A673 (cell line): ENCODE results near the gene RAB22A. TPM values are rescaled to one million over a fixed set of nuclear protein-coding genes. Genes with fewer than 3 reads are reported as not detected.
A peak's percentile ranks its signal among the peaks of the same experiment; 100 is the strongest.

Source experiments
- BruUV-seq: library from RNA; stranded (reverse); fragments of 400-500 nt; replicated peaks from 2 replicates; lab custom pipeline; 2021; lab: Mats Ljungman, UMichigan
- CTCF ChIA-PET: fragments of 300-600 bp; sonication (Branson Sonifier 250); formaldehyde crosslinking; loops from one replicate; lab custom pipeline; 2022; ENCODE audit warnings: antibody characterized with exemption; lab: Charles Lee
- POLR2A ChIA-PET: fragments of 300-600 bp; sonication (Branson Sonifier 250); formaldehyde crosslinking; loops from one replicate; lab custom pipeline; 2022; ENCODE audit warnings: antibody characterized with exemption; ENCODE audit not compliant: low non-redundant PET; lab: Charles Lee
- DNase-seq: peaks from one replicate; pipeline ENCODE4 v3.0.0-alpha.2; 2015; ENCODE audit warnings: low spot score
- H3K27ac ChIP-seq: fragments of 200-600 bp; sonication (generic); 2 replicates; pipeline ENCODE4 v1.5.1; 2016; ENCODE audit warnings: mixed run types, low read depth, mild to moderate bottlenecking, mixed read lengths, antibody characterized with exemption, low read length; ENCODE audit not compliant: poor library complexity, severe bottlenecking
- H3K27me3 ChIP-seq: fragments of 200-600 bp; sonication (generic); replicated peaks from 2 replicates; pipeline ENCODE4 v1.6.1; 2017; ENCODE audit warnings: mixed run types, low read depth, mild to moderate bottlenecking, mixed read lengths, antibody characterized with exemption, low read length; ENCODE audit not compliant: insufficient read depth, poor library complexity
- H3K36me3 ChIP-seq: fragments of 200-600 bp; sonication (generic); 2 replicates; pipeline ENCODE4 v1.6.1; 2016; ENCODE audit warnings: mixed run types, mild to moderate bottlenecking, mixed read lengths, antibody characterized with exemption, low read length; ENCODE audit not compliant: insufficient read depth, poor library complexity, severe bottlenecking
- H3K4me1 ChIP-seq: fragments of 200-600 bp; sonication (generic); 2 replicates; pipeline ENCODE4 v1.6.1; 2017; ENCODE audit warnings: mixed run types, mild to moderate bottlenecking, mixed read lengths, antibody characterized with exemption, low read length; ENCODE audit not compliant: insufficient read depth, poor library complexity, severe bottlenecking
- H3K4me3 ChIP-seq: fragments of 200-600 bp; sonication (generic); 2 replicates; pipeline ENCODE4 v1.5.1; 2016; ENCODE audit warnings: low read depth, mixed run types, mild to moderate bottlenecking, mixed read lengths, low read length; ENCODE audit not compliant: poor library complexity, severe bottlenecking
- H3K9me3 ChIP-seq: fragments of 200-600 bp; sonication (generic); 2 replicates; pipeline ENCODE4 v1.6.1; 2016; ENCODE audit warnings: mixed run types, low read depth, mild to moderate bottlenecking, mixed read lengths, antibody characterized with exemption, low read length; ENCODE audit not compliant: poor library complexity, severe bottlenecking
- EZH2 ChIP-seq: fragments of 200-600 bp; sonication (generic); IDR thresholded peaks from 2 replicates; pipeline ENCODE4 v1.6.1; 2017; ENCODE audit warnings: borderline replicate concordance, low read depth, mild to moderate bottlenecking, mixed read lengths, antibody characterized with exemption, low read length; ENCODE audit not compliant: poor library complexity, severe bottlenecking
- intact Hi-C: fragments of 100-400 bp; cut with micrococcal nuclease; formaldehyde crosslinking; loops from one replicate; pipeline ENCODE4 v1.10.0; 2022; ENCODE audit not compliant: unreplicated experiment
- total RNA-seq: library from RNA; stranded (reverse); gene quantifications from 2 replicates; pipeline ENCODE4 v1.2.3, GENCODE V29; 2021
- TF ChIP-seq, protein P1 (sequence below): fragments of 300-800, 200-600 bp; sonication (generic); conservative IDR thresholded peaks from 2 replicates; pipeline ENCODE4 v1.5.1; 2017; ENCODE audit warnings: low read depth, mild to moderate bottlenecking, antibody characterized with exemption, low read length, moderate library complexity, mixed read lengths

RAB22A gene
- total RNA-seq, 1 experiment from 2014 or later = 14.6 TPM

DNA sequence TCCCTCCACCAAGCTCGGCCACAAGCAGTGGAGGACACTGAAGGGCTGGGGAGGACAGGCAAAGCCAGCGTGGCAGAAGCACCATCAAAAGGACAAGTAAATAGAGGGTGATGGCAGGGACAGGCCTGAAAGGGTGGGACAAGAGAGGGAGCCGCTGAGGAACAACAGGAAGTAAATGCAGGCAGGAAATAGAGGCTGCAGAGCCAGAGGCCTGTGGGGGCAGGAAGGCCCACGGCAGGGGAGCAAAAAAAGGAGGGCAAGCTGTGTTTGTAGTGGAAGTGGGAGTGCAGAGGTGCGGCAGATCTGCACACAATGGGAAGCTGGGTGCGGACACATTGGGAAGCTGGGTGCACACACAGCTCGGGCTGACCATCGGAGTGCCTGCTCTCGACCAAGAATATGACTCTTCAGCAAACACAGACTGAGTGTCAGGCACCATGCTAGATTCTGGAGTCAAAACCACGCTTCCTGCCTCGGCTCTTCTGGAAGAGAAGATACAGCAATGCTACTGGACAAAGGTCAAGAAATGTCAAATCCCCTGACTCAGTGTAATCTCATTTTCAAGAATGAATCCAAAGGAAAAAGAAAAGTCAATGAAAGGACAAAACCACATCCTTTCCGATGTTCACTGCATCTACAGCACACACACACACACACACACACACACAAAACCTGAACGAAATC lies 40.4 kb upstream of the RAB22A start:
- Histone ChIP-seq H3K9me3 (no peaks in the 10 kb centered on the region), H3K27me3 (no peaks in the 10 kb centered on the region), H3K4me1 (peaks cover 12% of the 10 kb centered on the region), H3K4me3 (no peak overlapping the region), H3K27ac (no peak overlapping the region), H3K36me3 (peaks cover 7% of the 10 kb centered on the region)
- no TSS peak for BruUV-seq
- TF ChIP-seq EZH2 = no peak
- TF ChIP-seq, protein P1, sequence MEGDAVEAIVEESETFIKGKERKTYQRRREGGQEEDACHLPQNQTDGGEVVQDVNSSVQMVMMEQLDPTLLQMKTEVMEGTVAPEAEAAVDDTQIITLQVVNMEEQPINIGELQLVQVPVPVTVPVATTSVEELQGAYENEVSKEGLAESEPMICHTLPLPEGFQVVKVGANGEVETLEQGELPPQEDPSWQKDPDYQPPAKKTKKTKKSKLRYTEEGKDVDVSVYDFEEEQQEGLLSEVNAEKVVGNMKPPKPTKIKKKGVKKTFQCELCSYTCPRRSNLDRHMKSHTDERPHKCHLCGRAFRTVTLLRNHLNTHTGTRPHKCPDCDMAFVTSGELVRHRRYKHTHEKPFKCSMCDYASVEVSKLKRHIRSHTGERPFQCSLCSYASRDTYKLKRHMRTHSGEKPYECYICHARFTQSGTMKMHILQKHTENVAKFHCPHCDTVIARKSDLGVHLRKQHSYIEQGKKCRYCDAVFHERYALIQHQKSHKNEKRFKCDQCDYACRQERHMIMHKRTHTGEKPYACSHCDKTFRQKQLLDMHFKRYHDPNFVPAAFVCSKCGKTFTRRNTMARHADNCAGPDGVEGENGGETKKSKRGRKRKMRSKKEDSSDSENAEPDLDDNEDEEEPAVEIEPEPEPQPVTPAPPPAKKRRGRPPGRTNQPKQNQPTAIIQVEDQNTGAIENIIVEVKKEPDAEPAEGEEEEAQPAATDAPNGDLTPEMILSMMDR = no peak
- ChIA-PET POLR2A (no interaction called here), CTCF (no interaction called here)
- intact Hi-C loops = no loop called here
- DNase-seq = no peak

DNA sequence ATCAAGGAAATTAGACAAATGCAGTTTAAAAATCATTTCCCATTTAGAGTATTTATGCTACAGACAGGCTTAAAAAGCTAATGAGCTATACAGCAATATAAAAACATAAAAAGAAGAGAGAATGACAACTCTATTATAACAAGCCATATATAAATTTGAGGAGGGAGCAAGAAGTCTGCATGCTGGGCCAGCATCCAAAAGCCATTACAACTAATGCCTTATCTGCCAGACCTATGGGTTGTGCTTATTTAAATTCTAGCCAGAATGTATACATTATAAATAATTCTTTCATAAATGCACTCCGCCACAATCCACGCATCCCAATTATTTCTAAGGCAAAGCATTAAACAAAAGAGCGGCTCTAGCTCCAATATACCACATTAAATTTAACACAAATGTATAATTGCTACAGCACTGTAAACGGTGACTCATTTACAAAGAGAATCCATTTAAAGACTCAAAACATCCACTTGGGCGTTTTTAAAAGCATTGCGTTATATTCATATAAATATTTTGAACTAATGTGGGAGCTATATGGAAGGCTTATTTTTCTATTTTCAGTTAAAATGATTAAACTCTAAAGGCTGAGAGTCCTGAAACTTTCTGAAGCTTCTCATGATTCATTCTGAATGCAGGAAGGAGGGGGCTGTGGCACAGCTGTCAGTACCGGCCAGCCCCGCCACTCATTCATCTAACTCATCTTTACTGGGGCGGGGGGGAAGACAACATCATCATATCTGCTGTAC lies 37.7 kb upstream of the RAB22A start:
- no peak overlapping the region for H3K4me3 ChIP-seq

DNA sequence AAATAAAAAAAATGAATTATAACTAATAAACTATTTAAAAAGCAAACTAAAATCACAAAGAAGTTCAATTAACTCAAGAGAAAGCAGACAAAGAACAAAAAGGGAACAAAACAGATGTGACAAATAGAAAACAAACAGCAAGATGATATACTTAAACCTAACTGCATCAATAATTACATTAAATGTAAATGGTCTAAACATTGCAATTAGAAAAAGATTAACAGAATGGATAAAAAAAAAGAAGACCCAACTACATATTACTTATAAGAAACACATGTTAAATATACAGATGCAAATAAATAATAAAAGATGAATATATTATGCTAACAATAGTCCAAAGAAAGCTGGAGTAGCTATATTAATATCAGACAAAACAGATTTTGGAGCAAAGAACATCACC lies 35.1 kb upstream of the RAB22A start:
- POLR2A ChIA-PET = no interaction called here

More for the DNA sequence above, 37.7 kb upstream of the RAB22A start:
- intact Hi-C loops = no loop called here
- TF ChIP-seq, protein P1 = no peak
- TF ChIP-seq EZH2 = no peak
- no TSS peak for BruUV-seq
- POLR2A ChIA-PET = interaction anchor here (0.6 kb wide), 1 partner anchor 11 kb away, joined by 3 read pairs; no protein-coding TSS in a partner anchor
- Histone ChIP-seq H3K36me3 (peaks cover 7% of the 10 kb centered on the region), H3K27me3 (no peaks in the 10 kb centered on the region), H3K27ac (peak overlapping the region; percentile 10), H3K9me3 (peaks cover 4% of the 10 kb centered on the region), H3K4me1 (peaks cover 12% of the 10 kb centered on the region)
- DNase-seq = peak; percentile 36
- CTCF ChIA-PET = no interaction called here

More for the DNA sequence above, 35.1 kb upstream of the RAB22A start:
- intact Hi-C loops = no loop called here
- H3K27me3 ChIP-seq = no peaks in the 10 kb centered on the region
- no TSS peak for BruUV-seq
- CTCF ChIA-PET = no interaction called here
- H3K4me1 ChIP-seq = peaks cover 12% of the 10 kb centered on the region
- peaks cover 4% of the 10 kb centered on the region for H3K9me3 ChIP-seq
- TF ChIP-seq EZH2 = no peak
- TF ChIP-seq, protein P1 = no peak
- no peak overlapping the region for H3K4me3 ChIP-seq
- peaks cover 4% of the 10 kb centered on the region for H3K36me3 ChIP-seq
- DNase-seq = no peak
- H3K27ac ChIP-seq = no peak overlapping the region
